ENCODE measurements around the gene SENP2.

SENP2 gene

DNA sequence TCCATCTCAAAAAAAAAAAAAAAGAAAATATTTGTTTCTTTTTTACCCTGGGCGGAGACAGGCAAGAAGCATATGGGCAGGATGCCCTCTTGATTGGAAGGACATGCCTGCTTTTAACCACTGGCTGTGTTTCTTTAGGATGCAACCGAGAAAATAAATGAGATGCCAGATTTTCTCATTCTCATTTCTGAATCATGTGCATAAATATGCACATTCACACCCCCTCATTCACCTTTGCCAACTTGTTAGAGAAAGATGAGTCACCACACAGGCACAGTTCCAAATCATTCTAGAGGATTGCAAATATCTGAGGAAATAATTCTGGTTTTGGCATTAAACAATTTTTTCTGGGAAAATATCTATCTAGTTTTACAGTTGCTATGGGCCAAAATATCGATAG lies 37.0 kb upstream of the SENP2 start:
- H3K27ac ChIP-seq = no peak overlapping the region
- no peak overlapping the region for H3K4me3 ChIP-seq (IDR thresholded peaks at IDR 0.05; ENCODE audit: insufficient read depth, low read depth, low read length)
- TF ChIP-seq, protein P1, sequence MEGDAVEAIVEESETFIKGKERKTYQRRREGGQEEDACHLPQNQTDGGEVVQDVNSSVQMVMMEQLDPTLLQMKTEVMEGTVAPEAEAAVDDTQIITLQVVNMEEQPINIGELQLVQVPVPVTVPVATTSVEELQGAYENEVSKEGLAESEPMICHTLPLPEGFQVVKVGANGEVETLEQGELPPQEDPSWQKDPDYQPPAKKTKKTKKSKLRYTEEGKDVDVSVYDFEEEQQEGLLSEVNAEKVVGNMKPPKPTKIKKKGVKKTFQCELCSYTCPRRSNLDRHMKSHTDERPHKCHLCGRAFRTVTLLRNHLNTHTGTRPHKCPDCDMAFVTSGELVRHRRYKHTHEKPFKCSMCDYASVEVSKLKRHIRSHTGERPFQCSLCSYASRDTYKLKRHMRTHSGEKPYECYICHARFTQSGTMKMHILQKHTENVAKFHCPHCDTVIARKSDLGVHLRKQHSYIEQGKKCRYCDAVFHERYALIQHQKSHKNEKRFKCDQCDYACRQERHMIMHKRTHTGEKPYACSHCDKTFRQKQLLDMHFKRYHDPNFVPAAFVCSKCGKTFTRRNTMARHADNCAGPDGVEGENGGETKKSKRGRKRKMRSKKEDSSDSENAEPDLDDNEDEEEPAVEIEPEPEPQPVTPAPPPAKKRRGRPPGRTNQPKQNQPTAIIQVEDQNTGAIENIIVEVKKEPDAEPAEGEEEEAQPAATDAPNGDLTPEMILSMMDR (conservative IDR thresholded peaks at IDR 0.05; ENCODE audit: low read depth, low read length) = no peak
- H3K4me2 ChIP-seq = no peak overlapping the region
- no peak overlapping the region for H2AFZ ChIP-seq (ENCODE audit: low read depth)
- no peaks in the 10 kb centered on the region for H3K27me3 ChIP-seq (ENCODE audit: insufficient read depth, low read depth)
- no peaks in the 10 kb centered on the region for H3K79me2 ChIP-seq (ENCODE audit: insufficient read depth, low read depth)
- no peaks in the 10 kb centered on the region for H3K4me1 ChIP-seq (ENCODE audit: low read depth, poor library complexity, severe bottlenecking)
- H3K9ac ChIP-seq = no peak overlapping the region
- no peaks in the 10 kb centered on the region for H3K36me3 ChIP-seq (ENCODE audit: insufficient read depth)
- no peaks in the 10 kb centered on the region for H4K20me1 ChIP-seq (ENCODE audit: insufficient read depth)

DNA sequence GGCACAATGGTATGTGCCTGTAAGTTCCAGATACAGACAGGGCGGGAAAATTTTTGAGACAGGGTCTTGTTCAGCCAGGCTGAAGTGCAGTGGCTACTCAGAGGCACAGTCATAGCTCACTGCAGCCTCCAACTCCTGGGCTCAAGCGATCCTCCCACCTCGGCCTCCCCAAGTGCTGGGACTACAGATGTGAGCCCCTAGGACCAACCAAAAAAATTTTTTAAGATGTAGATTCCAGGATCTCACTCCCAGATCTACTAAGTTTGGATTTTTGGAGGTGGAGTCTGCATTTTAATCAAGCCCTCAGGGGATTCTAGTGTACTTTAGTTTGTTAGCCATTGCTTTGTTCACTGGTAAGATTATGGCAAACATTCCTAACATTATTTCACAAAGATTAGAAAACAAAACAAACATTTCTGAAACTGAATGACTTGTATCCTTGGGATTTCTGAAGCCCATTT lies 36.4 kb upstream of the SENP2 start:
- Histone ChIP-seq H3K4me3 (IDR thresholded peaks at IDR 0.05; ENCODE audit: insufficient read depth, low read depth, low read length) (no peak overlapping the region), H3K4me2 (no peak overlapping the region), H3K27me3 (ENCODE audit: insufficient read depth, low read depth) (no peaks in the 10 kb centered on the region), H3K4me1 (ENCODE audit: low read depth, poor library complexity, severe bottlenecking) (no peaks in the 10 kb centered on the region), H2AFZ (ENCODE audit: low read depth) (no peak overlapping the region), H3K79me2 (ENCODE audit: insufficient read depth, low read depth) (no peaks in the 10 kb centered on the region), H3K27ac (no peak overlapping the region), H3K9ac (no peak overlapping the region), H4K20me1 (ENCODE audit: insufficient read depth) (no peaks in the 10 kb centered on the region), H3K36me3 (ENCODE audit: insufficient read depth) (no peaks in the 10 kb centered on the region)
- TF ChIP-seq, protein P1 (conservative IDR thresholded peaks at IDR 0.05; ENCODE audit: low read depth, low read length) = no peak

DNA sequence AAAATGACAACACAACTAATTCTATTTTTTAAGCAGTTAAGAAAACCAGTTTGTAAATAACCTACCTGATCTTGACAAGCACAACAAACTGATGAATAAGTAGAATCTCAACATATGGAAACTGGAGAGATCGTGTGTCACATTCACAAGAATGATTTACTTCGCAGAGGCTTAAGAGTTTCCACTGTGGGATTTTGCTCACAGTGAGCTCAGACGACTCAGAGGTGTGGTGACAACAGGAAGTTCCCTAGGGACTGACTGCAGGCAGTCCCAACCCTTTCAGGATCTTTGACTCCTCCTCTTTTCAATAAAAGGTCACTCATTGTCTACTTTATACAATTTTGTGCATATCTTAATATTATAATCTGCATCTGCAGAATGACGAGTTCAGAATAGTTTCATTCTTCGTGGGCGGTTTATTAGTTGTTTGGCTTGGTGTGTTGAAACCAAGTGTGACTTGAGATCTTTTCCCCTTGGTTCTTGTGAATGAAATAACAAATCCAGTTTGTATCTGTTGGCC lies 33.7 kb upstream of the SENP2 start, which contains the start of gene LIPH:
LIPH (minus strand) TSS at position 231 of the 520 bp plus-strand sequence; CDS start at position 114, 117 bp downstream.
- Histone ChIP-seq H3K9ac (no peak within 1 kb of the TSS), H4K20me1 (ENCODE audit: insufficient read depth) (no peaks in the 10 kb centered on the region), H3K79me2 (ENCODE audit: insufficient read depth, low read depth) (no peaks in the 10 kb centered on the region), H2AFZ (ENCODE audit: low read depth) (no peak within 1 kb of the TSS), H3K4me2 (no peak within 1 kb of the TSS), H3K4me3 (IDR thresholded peaks at IDR 0.05; ENCODE audit: insufficient read depth, low read depth, low read length) (no peak within 1 kb of the TSS), H3K27me3 (ENCODE audit: insufficient read depth, low read depth) (no peaks in the 10 kb centered on the region), H3K36me3 (ENCODE audit: insufficient read depth) (no peaks in the 10 kb centered on the region), H3K4me1 (ENCODE audit: low read depth, poor library complexity, severe bottlenecking) (no peaks in the 10 kb centered on the region), H3K27ac (no peak within 1 kb of the TSS)
- TF ChIP-seq, protein P1 (conservative IDR thresholded peaks at IDR 0.05; ENCODE audit: low read depth, low read length) = no peak

DNA sequence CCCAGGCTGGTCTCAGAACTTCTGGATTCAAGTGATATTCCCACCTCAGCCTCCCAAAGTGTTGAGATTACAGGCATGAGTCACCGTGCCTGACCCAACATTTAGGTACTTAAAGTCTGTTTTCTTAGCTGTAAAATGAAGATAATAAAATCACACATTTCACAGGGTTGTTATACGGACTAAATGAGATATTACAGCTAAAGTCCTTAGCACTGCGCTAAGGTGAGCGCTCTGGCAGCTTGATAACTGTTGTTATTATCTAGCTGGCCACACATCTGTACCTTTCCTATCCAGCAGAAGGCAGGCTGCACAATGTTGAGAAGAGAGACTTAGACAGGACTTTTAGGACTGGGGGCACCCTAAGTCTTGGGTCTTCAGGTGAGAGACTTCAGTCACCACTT lies 31.0 kb upstream of the SENP2 start:
- Histone ChIP-seq H3K4me3 (IDR thresholded peaks at IDR 0.05; ENCODE audit: insufficient read depth, low read depth, low read length) (no peak overlapping the region), H3K27ac (no peak overlapping the region), H3K27me3 (ENCODE audit: insufficient read depth, low read depth) (no peaks in the 10 kb centered on the region), H2AFZ (ENCODE audit: low read depth) (no peak overlapping the region), H3K36me3 (ENCODE audit: insufficient read depth) (no peaks in the 10 kb centered on the region), H3K4me2 (no peak overlapping the region), H3K79me2 (ENCODE audit: insufficient read depth, low read depth) (no peaks in the 10 kb centered on the region), H3K9ac (no peak overlapping the region), H3K4me1 (ENCODE audit: low read depth, poor library complexity, severe bottlenecking) (peaks cover 19% of the 10 kb centered on the region), H4K20me1 (ENCODE audit: insufficient read depth) (no peaks in the 10 kb centered on the region)
- TF ChIP-seq, protein P1 (conservative IDR thresholded peaks at IDR 0.05; ENCODE audit: low read depth, low read length) = no peak

Measured in KMS-11 (cell line).